OCI-LY3 (cell line): ENCODE results near the gene GRID2.

Experiments used
- H2AFZ ChIP-seq: fragments of 200-600, 300-600 bp; shearing (Covaris generic); 2 replicates; pipeline ENCODE4 v1.6.0; 2014; ENCODE audit warnings: antibody characterized with exemption, low read depth, low read length
- H3K27ac ChIP-seq: fragments of 200-600, 300-600 bp; sonication (generic); 2 replicates; pipeline ENCODE4 v1.5.1; 2014; ENCODE audit warnings: mild to moderate bottlenecking, low read length, moderate library complexity, mixed read lengths
- H3K27me3 ChIP-seq: fragments of 200-600, 300-600 bp; sonication (generic); 2 replicates; pipeline ENCODE4 v1.6.1; 2014; ENCODE audit warnings: low read depth, low read length, mixed read lengths
- H3K36me3 ChIP-seq: fragments of 200-600, 300-600 bp; sonication (generic); replicated peaks from 2 replicates; pipeline ENCODE3; 2014; ENCODE audit warnings: low read depth, low read length, mixed read lengths
- H3K4me1 ChIP-seq: fragments of 300-600, 200-600 bp; sonication (generic); 2 replicates; pipeline ENCODE4 v1.6.1; 2014; ENCODE audit warnings: low read length, mixed read lengths
- H3K4me2 ChIP-seq: fragments of 200-600, 300-600 bp; sonication (generic); 2 replicates; pipeline ENCODE4 v1.6.1; 2014; ENCODE audit warnings: low read length, mixed read lengths
- H3K4me3 ChIP-seq: fragments of 300-600, 200-600 bp; sonication (generic); 2 replicates; pipeline ENCODE4 v1.5.1; 2014; ENCODE audit warnings: antibody characterized with exemption, mild to moderate bottlenecking, low read length, moderate library complexity
- H3K79me2 ChIP-seq: fragments of 300-600, 200-600 bp; shearing (Covaris generic); 2 replicates; pipeline ENCODE4 v1.6.1; 2014; ENCODE audit warnings: mild to moderate bottlenecking, low read length, mixed read lengths
- H3K9ac ChIP-seq: fragments of 300-600, 200-600 bp; shearing (Covaris generic); 2 replicates; pipeline ENCODE4 v1.6.0; 2014; ENCODE audit warnings: mild to moderate bottlenecking, low read length, moderate library complexity
- H3K9me3 ChIP-seq: fragments of 200-600, 300-600 bp; shearing (Covaris generic); 2 replicates; pipeline ENCODE4 v1.6.1; 2014; ENCODE audit warnings: low read length, mixed read lengths; ENCODE audit not compliant: insufficient read depth
- H4K20me1 ChIP-seq: fragments of 200-600, 300-600 bp; sonication (generic); 2 replicates; pipeline ENCODE4 v1.6.1; 2016; ENCODE audit warnings: low read length, mixed read lengths; ENCODE audit not compliant: insufficient read depth
- CTCF ChIP-seq: fragments of 200-600, 300-600 bp; sonication (generic); IDR thresholded peaks from 2 replicates; pipeline ENCODE4 v1.5.1; 2014; ENCODE audit warnings: antibody characterized with exemption, low read length, low read depth
- EZH2phosphoT487 ChIP-seq: fragments of 200-600 bp; shearing (Covaris generic); IDR thresholded peaks from 2 replicates; pipeline ENCODE4 v1.6.1; 2018; ENCODE audit warnings: antibody characterized with exemption, mixed run types, low read depth

The GRID2 gene

GRCh38 chr4:93179044-93179443 is 875.3 kb downstream of the GRID2 start:
- Histone ChIP-seq H4K20me1 (no peaks in the 10 kb centered on the region), H3K4me2 (no peak overlapping the region), H3K79me2 (no peaks in the 10 kb centered on the region), H3K27ac (no peak overlapping the region), H3K36me3 (no peaks in the 10 kb centered on the region), H3K4me1 (no peaks in the 10 kb centered on the region), H3K4me3 (no peak overlapping the region), H2AFZ (no peak overlapping the region), H3K9me3 (no peaks in the 10 kb centered on the region), H3K9ac (no peak overlapping the region), H3K27me3 (no peaks in the 10 kb centered on the region)
- TF ChIP-seq EZH2phosphoT487 (no peak), CTCF (no peak)

- TF ChIP-seq CTCF (no peak), EZH2phosphoT487 (no peak)
Measured at GRCh38 chr4:93182722-93183121, 879.0 kb downstream of the GRID2 start.

GRCh38 chr4:93183576-93183975 is 879.8 kb downstream of the GRID2 start:
- Histone ChIP-seq H3K4me1 (no peaks in the 10 kb centered on the region), H3K9me3 (no peaks in the 10 kb centered on the region), H3K36me3 (no peaks in the 10 kb centered on the region), H3K79me2 (no peaks in the 10 kb centered on the region), H2AFZ (no peak overlapping the region), H3K27ac (no peak overlapping the region), H3K4me2 (no peak overlapping the region), H3K4me3 (no peak overlapping the region), H4K20me1 (no peaks in the 10 kb centered on the region), H3K9ac (no peak overlapping the region), H3K27me3 (no peaks in the 10 kb centered on the region)
- TF ChIP-seq CTCF, result no peak
- no peak for TF ChIP-seq EZH2phosphoT487

More at GRCh38 chr4:93182722-93183121, 879.0 kb downstream of the GRID2 start:
- H3K27ac ChIP-seq, result no peak overlapping the region
- H3K9me3 ChIP-seq, result no peaks in the 10 kb centered on the region
- no peaks in the 10 kb centered on the region for H4K20me1 ChIP-seq
- no peak overlapping the region for H3K4me3 ChIP-seq
- no peaks in the 10 kb centered on the region for H3K27me3 ChIP-seq
- H3K4me1 ChIP-seq, result no peaks in the 10 kb centered on the region
- H3K36me3 ChIP-seq, result no peaks in the 10 kb centered on the region
- no peak overlapping the region for H3K4me2 ChIP-seq
- H2AFZ ChIP-seq, result no peak overlapping the region
- H3K9ac ChIP-seq, result no peak overlapping the region
- H3K79me2 ChIP-seq, result no peaks in the 10 kb centered on the region

GRCh38 chr4:93184053-93184452 is 880.3 kb downstream of the GRID2 start:
- Histone ChIP-seq H3K27ac (no peak overlapping the region), H3K4me1 (no peaks in the 10 kb centered on the region), H3K36me3 (no peaks in the 10 kb centered on the region)

More at GRCh38 chr4:93184053-93184452, 880.3 kb downstream of the GRID2 start:
- H3K9me3 ChIP-seq, result no peaks in the 10 kb centered on the region
- TF ChIP-seq CTCF (no peak), EZH2phosphoT487 (no peak)
- H3K4me3 ChIP-seq, result no peak overlapping the region
- no peaks in the 10 kb centered on the region for H3K27me3 ChIP-seq
- no peak overlapping the region for H3K4me2 ChIP-seq
- no peaks in the 10 kb centered on the region for H3K79me2 ChIP-seq
- H2AFZ ChIP-seq, result no peak overlapping the region
- H4K20me1 ChIP-seq, result no peaks in the 10 kb centered on the region
- no peak overlapping the region for H3K9ac ChIP-seq
